Mammary epithelial cell (primary cell): ENCODE measurements around the gene GPRC5B.

Experiments
- CTCF ChIP-seq, 2 donors: IDR thresholded peaks in 1 of 2; conservative IDR thresholded peaks in 1 of 2; 2 replicates each; pipeline ENCODE4 v1.5.1; 2011 to 2012; ENCODE audit warnings: inconsistent platforms in 2 of 2, low read length in 2 of 2, mild to moderate bottlenecking in 2 of 2, control low read depth in 1 of 2, low read depth in 1 of 2; ENCODE audit not compliant: insufficient read depth in 1 of 2; ENCODE audit errors: extremely low read depth in 1 of 2
- EZH2 ChIP-seq: IDR thresholded peaks from 2 replicates; pipeline ENCODE4 v1.6.1; 2012; ENCODE audit warnings: low read length, inconsistent platforms, borderline replicate concordance

- no peak for TF ChIP-seq CTCF (conservative IDR thresholded peaks at IDR 0.05 in 1 of 2, IDR thresholded peaks at IDR 0.05 in 1 of 2; ENCODE audit: extremely low read depth in 1 of 2, insufficient read depth in 1 of 2, low read depth in 1 of 2, low read length in 2 of 2)
- TF ChIP-seq EZH2: no peak
Observed at GRCh38 chr16:19913340-19913645, 28.6 kb upstream of the GPRC5B start.
